HG02642 (cell line): Measurements from ENCODE around the gene CENPQ.
"Not testable (repeated sequence)": the region's sequence is repeated elsewhere in the genome, so short reads cannot be mapped to it uniquely, and the experiment has no call there.

Experiments used
- ATAC-seq: cut with Tn5 transposase; IDR thresholded peaks from one replicate; pipeline ENCODE4 v1.9.1; 2021; ENCODE audit warnings: mild to moderate bottlenecking; ENCODE audit not compliant: unreplicated experiment, poor library complexity

Gene CENPQ

GRCh38 chr6:49462927-49463611, at the start of gene CENPQ, which contains the start of gene MMUT:
Gene CENPQ, plus strand, starts transcription at chr6:49463370. Its CDS starts 6,807 bp downstream, at chr6:49470177.
Gene MMUT, minus strand, starts transcription at chr6:49463253. Its CDS starts 3,787 bp downstream, at chr6:49459466.
- ATAC-seq = peak; percentile 100

- no peak for ATAC-seq
Measured at GRCh38 chr6:49415358-49415757, 47.8 kb upstream of the CENPQ start.

GRCh38 chr6:49416195-49416594, 47.0 kb upstream of the CENPQ start:
- ATAC-seq = no peak

GRCh38 chr6:49423817-49424216, 39.4 kb upstream of the CENPQ start:
- no peak for ATAC-seq

GRCh38 chr6:49430187-49430586, 33.0 kb upstream of the CENPQ start:
- ATAC-seq = no peak

GRCh38 chr6:49430866-49431265, 32.3 kb upstream of the CENPQ start:
- ATAC-seq = no peak

- ATAC-seq = no peak
Measured at GRCh38 chr6:49453221-49453620, 9.9 kb upstream of the CENPQ start.

GRCh38 chr6:49454787-49455709, 8.1 kb upstream of the CENPQ start:
- ATAC-seq = peak; percentile 81

GRCh38 chr6:49457771-49458170, 5.4 kb upstream of the CENPQ start:
- ATAC-seq = no peak

GRCh38 chr6:49462071-49462470, 1.1 kb upstream of the CENPQ start:
- no peak for ATAC-seq

GRCh38 chr6:49462599-49462926, 607 bp upstream of the CENPQ start:
- ATAC-seq = peak; percentile 9

GRCh38 chr6:49463612-49463967, 420 bp downstream of the CENPQ start:
- ATAC-seq = peak; percentile 5

- no peak for ATAC-seq
Measured at GRCh38 chr6:49464691-49465090, 1.5 kb downstream of the CENPQ start.

GRCh38 chr6:49468042-49468441, 4.9 kb downstream of the CENPQ start:
- ATAC-seq = no peak

- ATAC-seq = not testable (repeated sequence)
Measured at GRCh38 chr6:49476564-49476963, 13.4 kb downstream of the CENPQ start.

GRCh38 chr6:49479308-49479970, 16.3 kb downstream of the CENPQ start:
- ATAC-seq = no peak

GRCh38 chr6:49481846-49482245, 18.7 kb downstream of the CENPQ start:
- ATAC-seq = not testable (repeated sequence)

GRCh38 chr6:49483380-49483779, 20.2 kb downstream of the CENPQ start:
- ATAC-seq = not testable (repeated sequence)

GRCh38 chr6:49490633-49491032, 27.5 kb downstream of the CENPQ start:
- ATAC-seq = no peak

- ATAC-seq = no peak
Measured at GRCh38 chr6:49497304-49497703, 34.1 kb downstream of the CENPQ start.

- no peak for ATAC-seq
Measured at GRCh38 chr6:49499126-49499525, 36.0 kb downstream of the CENPQ start.
